HG03108 (cell line): Measurements from ENCODE around the gene HMX2.
A peak's percentile ranks its signal among the peaks of the same experiment; 100 is the strongest.
"Not testable (repeated sequence)": the region's sequence is repeated elsewhere in the genome, so short reads cannot be mapped to it uniquely, and the experiment has no call there.

Experiments
- ATAC-seq: cut with Tn5 transposase; IDR thresholded peaks from one replicate; pipeline ENCODE4 v1.9.1; 2021; ENCODE audit warnings: moderate library complexity; ENCODE audit not compliant: unreplicated experiment

HMX2 gene

DNA sequence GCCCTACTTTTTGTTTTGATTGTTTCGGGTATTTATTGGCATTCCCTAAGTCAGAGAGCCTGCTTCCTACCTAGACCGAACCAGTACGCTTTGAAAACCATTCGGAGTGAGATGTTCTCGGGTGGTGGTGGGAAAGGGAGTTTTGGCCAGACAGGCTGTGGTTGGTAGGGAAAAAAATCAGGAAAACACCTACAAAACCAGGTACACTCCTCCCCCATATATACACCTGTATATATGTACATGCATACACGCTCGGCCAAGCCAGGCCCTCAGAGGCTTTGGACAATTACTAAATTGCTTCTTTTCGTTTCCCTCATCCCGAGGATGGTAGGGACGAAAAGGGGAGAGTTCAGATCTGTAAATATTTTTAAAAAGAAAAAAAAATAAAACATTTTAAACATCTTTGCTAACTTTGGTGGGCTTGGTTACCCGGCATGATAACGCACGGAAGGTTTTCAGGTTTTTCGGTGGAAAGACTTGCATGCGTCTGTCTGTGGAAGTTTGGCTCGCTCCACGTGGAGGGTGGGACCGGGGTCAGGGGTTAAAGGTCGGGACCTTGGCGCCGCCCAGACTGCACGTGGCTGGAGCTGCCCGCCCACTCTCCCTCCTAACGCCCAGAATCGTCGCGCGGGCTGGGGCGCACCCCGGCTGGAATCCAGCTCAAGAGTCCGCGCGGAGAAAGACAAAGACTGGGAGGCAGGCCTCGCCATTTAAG lies 2.5 kb downstream of the HMX2 start:
- ATAC-seq = no peak

DNA sequence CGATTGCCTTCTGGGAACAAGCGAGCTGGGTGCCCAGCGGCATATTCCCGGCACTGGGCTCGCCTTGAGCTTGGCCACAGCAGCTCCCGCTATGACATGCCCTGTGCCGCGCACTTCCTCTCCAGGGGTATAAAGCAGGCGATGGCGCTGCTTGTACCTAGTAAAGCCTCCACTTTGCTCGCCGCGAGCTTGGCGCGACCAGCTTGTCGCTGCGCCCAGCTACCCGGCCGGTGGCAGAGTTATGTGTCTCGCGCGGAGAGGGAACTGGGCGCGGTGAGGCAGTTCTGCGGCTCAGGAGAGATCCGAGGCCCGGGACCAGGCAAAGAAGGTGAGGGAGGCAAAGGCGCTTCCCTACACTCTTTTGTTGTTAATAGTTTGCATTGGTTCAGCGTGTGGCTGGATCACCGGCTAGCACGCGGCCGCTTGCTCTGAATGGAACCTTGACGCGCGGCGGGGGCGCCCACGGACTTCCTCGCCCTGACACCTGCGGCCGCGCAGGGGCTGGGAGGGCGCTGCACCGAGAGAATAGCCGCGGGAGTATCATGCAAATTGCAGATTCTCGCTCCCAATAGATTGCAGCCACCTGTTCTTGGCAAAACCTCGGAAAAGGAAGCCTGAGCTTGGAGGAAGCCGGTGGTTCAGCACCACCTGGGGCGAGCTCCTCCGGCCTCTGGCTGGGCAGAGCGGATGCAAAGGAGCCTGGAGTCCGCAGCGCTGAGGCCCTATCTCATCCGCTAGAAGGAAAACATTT lies 3.2 kb downstream of the HMX2 start:
- no peak for ATAC-seq

DNA sequence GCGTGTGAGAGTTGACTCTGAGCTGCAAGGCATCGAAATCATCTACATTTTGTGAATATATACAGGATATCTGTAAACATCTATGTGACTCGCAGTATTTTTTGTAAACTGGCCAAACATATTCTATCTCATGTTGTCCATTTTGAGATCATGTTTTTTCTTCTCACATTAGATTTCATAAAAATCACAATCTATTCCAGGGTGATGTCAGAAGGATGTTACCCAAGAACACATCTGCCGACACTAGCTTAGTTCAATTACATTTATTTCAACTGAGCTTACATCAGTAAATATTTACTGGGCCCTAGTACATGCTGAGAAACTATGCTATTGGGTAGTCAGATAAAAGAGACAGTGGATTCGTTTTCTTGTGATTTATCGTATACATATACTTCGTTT lies 3.8 kb downstream of the HMX2 start:
- no peak for ATAC-seq

DNA sequence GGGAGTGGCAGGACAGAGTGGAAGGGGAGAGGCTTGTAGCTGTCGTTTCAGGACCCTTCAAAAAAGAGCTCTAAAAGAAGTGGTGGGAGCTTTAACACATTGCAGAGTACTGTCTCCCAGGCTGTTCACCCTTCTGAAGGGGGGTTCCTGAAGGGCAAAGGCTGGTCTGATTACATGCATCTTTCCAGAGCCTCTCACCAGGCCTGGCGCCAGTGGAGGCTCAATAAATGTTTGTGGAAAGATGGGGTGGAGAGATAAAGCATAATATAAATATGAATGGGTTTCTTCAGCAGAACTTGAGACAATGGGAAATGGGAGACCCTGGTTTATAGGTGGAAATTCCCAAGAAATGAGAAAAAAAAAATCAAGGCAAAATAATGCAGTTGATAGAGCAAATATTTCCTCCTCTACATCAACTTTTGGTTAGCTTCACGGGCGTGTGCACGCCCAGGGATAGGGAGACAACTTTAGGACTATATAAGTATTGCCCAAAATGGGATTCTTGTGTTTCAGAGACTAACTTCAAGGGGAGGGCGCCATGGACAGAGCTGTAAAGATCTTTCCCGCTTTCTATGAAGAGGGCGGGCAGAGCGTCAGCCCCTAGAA lies 5.7 kb downstream of the HMX2 start:
- ATAC-seq = no peak

DNA sequence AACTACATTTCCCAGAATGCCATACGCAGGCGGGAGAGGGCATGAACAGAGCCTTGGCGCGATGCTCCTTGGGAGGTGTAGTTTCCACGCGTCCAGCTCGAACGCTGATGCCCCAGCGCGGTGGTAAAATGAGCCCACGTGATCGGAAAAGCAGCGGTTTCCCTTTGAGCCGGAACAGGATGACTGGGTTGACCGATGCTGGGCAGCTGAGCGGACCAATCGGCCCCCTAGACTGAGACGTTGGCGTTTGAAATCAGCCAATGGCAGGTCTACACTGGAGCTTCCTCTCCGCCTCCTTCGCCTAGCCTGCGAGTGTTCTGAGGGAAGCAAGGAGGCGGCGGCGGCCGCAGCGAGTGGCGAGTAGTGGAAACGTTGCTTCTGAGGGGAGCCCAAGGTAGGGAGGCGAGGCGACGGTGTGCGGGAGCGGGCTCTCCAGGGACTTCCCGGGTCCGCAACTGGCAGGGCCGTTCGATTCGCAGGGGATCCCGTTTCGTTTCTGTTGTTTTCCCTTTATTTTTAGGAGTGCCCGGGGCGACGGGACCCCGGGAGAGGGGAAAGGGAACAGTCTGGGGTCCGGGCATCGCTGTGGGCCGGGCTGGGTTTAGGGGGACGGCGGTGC lies 6.3 kb downstream of the HMX2 start, which contains the start of gene BUB3:
Gene BUB3, plus strand, starts transcription at position 311 of the 619 bp plus-strand sequence. CDS start 516 bp downstream, outside the sequence.
- ATAC-seq = peak; percentile 92

DNA sequence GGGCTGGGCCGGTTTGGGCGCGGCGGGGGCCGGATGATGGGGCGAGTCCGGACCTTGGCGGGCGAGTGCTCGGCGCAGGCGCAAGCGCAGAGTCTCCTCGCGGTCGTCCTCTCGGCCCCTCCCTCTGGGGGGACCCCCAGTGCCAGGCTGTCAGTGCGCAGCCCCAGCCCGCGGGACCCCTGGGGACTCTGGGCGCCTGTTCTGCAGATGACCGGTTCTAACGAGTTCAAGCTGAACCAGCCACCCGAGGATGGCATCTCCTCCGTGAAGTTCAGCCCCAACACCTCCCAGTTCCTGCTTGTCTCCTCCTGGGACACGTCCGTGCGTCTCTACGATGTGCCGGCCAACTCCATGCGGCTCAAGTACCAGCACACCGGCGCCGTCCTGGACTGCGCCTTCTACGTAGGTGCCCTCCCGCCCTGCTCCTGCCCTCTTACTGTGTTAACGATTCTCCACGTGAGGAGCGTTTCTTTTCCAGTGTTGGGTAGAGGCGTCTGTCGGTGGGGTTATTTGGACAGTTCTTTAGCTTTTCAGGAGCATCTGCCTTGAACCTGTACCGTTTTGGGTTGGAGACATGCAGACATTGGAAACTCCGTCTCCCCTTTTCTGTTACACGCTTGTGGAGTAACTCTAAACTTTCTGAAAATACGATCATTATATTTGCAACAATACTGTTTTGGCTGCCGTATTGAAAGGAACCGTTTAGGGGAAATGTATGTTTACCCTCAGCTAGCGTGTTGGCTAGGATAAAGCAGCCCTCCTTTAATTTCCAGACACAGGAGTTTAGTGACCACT lies 7.0 kb downstream of the HMX2 start:
- ATAC-seq = peak; percentile 36

DNA sequence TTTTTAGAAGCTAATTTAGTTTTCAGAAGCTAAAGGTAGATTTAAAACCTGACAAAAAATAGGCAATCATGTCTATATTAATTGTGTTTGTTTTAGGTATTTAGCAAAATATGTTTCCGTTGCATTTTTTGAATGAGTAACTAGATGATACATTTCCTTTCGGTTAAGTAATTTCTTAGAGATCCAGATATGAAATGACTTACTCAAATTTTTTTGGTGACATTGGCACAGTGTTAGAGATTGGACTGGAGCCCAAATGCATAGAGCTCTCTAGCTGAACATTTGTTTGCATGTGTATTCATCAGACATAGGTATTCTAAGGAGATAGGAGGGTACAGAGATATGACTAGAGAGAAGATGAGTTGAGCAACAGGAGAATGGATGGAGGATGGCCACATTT lies 8.1 kb downstream of the HMX2 start:
- no peak for ATAC-seq

DNA sequence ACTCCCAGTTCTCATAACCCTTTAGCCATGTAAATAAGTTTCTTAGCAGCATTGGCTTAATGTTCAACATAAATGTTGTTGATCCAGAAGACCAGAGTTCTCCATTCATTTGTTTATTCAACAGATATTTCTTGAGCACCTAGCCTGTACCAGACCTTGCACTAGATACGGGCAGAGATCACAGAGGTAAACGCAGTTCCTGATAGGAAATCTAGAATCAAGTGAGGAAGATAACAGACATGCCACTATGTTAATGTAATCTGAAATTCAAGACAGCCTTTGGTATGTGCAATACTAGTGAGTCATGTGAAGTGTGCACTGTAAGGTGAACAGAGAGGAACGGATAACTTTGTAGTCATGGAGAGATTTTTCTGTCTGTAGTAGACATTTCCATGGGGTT lies 9.3 kb downstream of the HMX2 start:
- ATAC-seq = no peak

DNA sequence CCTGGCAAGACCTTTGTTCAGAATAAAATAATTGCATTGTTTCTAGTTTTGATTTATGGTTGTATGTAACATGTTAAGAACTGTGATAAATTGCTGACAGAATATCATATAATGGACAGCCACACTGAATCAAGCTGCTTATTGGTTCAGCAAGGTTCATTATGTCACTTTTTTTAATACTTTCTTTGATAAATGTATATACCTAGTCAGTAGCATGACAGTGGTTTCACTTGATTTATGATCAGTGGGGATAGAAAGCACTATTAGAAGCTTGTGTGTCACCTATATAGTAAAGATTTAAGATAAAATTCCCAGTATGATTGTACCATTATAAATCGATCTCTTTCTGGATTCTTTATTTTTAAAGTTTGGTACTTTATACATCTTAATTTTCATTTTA lies 10.7 kb downstream of the HMX2 start:
- ATAC-seq = no peak

DNA sequence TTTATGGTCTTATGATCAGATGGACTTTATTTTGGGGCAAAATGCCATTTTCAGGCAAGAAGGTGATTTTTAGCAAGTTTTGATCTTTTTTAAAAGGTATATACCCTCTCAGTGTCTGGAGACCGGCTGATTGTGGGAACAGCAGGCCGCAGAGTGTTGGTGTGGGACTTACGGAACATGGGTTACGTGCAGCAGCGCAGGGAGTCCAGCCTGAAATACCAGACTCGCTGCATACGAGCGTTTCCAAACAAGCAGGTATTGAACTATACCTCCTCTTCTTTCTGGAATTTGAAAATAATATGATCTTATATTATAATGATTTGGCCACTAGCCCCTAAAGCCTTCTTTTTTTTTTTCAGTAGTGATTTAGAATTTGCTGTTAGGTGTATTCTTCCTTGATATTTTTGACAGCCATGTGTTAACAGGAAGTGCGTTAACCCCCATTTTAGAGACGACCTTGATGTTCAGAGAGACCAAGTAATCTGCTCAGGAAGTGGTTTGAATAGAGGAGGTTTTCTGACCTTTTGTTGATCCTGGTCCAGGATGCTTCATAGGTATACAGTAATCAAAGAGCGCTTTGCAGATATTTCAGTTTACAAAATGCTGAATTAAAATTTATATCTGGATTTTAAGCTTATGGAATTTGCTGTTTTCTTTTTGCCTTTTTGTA lies 12.5 kb downstream of the HMX2 start:
- no peak for ATAC-seq

DNA sequence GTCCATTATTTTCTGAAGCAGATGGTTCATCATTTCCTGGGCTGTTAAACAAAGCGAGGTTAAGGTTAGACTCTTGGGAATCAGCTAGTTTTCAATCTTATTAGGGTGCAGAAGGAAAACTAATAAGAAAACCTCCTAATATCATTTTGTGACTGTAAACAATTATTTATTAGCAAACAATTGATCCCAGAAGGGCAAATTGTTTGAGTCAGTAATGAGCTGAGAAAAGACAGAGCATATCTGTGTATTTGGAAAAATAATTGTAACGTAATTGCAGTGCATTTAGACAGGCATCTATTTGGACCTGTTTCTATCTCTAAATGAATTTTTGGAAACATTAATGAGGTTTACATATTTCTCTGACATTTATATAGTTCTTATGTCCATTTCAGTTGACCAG lies 16.4 kb downstream of the HMX2 start:
- ATAC-seq = no peak

DNA sequence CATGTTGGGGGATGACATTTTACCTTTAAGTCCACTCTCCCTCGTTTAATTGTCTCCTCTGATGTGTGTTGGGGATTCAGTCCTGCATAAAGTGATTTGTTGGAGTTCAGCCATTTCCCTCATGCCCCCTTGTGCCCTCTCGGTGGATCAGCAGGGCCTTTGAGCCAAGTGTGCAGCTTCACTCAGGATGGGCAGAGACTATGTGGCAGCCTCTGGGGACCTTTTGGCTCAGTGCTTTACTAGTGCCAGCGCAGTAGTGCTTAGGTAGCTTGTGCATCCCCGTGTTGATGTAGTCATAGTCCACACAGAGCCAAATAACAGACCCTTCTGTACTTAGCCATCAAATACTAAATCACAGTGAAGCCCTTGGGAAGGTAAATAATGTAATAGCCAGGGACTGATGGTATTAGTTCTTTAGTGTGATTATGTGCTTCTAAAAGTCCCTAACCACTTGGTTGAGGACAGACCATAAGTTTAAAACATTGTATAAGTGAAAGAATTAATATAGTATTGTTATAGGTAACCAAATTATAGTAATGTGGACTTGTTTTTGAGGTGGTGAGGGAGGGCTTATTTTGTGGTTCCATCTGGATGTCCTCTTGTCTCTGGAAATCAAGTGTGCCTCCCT lies 17.6 kb downstream of the HMX2 start:
- no peak for ATAC-seq

DNA sequence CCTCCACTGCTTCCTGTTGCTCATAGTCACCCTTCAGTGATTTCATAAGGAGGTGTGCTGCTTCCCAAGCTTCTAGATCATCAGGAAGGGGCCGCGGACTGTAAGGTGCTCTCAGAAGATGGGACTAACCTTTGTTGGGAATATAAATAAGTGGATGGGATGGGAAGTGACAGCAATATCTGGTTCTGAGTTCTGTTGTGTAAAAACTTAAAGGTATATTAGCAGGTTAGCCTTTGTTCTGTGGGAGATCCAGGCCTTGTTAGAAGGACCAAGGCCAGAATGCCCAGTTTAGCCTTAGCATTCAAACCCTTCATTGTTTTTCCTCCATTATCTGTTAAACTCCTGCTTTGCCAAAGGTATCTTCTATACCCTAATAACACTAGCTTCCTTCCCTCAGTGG lies 18.7 kb downstream of the HMX2 start:
- no peak for ATAC-seq

DNA sequence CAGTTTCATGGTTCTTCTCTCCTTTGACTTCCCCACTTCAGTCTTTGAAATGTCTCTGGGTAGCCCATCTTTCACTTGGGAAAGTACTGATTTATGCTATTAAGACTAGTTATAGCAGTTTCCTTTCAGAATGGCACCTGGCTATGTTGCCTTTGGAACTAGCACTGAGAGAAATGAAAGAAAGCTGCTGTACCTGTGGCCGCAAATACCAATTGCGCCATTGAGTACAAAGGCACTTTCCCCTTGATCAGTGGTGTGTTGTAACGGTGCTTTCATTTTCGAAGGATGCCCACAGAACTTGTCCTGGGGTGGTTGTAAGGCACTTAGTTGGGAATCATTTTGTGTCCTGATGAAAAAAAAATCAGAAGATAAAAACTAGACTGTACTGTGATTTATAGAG lies 23.0 kb downstream of the HMX2 start:
- no peak for ATAC-seq

DNA sequence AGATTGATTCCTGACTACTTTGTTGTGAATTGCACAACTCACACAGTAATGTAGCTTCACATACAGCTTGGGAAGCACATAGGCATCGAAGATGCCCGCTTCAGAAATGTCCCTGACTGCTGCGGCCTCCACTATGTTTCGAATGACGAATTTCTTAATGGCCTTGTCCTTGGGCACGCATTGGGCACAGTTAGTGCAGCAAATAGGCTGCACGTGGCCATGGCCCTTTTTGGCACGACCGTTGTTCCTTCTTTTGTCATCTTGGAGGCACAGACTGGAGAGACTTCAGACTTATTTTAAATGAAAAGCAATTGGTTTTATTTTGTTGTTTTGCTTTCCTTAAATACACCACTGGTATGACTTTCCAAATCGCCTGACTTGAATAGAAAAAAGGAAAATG lies 23.7 kb downstream of the HMX2 start:
- ATAC-seq = not testable (repeated sequence)

DNA sequence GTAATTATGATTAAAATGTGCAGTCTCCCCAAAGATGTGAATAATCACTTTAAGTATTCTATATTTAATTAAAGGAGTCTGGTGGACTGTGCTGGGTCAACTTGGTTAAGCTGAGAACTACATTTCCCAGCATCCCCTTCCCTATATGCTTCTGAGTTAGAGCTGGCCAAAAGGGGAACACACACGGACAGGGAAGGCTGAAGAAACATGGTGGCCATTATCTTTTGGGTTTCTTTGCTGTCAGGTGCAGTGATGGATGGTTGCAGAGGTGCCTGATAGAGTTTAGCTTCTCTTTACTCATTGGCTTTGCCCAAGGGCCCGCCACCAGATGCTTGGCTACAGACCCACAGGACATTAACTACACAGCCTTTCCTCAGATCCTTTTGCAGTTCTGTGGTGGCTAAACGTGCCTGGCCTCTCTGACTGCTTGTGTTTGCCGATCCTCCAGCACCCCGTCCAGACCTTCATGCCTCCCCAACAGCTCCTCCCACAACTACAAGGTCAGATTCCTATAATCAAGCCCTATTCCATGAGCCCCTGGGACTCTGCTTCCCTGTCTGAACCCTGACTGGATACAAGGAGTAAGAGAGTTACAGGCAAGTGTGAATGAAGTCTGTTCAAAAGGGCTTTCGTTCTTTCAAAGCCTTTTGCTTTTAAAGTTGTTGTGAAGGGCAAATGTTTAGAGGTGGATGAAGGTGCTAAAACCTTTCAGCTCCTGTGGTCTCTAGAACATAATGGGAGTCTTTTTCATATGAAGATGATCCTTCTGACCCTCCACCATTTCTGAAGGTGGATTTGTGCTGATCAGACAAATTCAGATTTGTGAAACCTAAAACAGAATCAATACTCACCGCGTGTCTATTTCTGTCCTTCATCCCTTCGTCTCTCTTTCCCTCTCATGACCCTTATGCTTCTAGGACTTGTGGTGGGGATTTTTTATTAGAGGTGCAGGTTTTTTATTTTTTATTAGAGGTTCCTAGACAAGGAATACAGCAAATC lies 27.8 kb downstream of the HMX2 start:
- no peak for ATAC-seq

DNA sequence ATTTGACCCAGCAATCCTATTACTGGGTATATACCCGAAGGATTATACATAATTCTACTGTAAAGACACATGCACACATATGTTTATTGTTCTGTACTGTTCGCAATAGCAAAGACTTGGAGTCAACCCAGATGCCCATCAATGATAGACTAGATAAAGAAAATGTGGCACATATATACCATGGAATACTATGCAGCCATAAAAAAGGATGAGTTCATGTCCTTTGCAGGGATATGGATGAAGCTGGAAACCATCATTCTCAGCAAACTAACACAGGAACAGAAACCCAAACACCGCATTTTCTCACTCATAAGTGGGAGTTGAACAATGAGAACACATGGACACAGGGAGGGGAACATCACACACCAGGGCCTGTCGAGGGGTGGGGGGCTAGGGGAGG lies 30.5 kb downstream of the HMX2 start:
- ATAC-seq = not testable (repeated sequence)
